Activated T-cell treated with anti-CD3 and anti-CD28 coated beads for 4 hours (primary cell): ENCODE data around the gene HOXC10.

Experiments
- DNase-seq: peaks from one replicate; pipeline ENCODE4 v3.0.0-alpha.2; 2020

Gene HOXC10

GRCh38 chr12:54030889-54031471 is 46.0 kb downstream of the HOXC10 start:
- no peak for DNase-seq

GRCh38 chr12:54031480-54031879 is 46.5 kb downstream of the HOXC10 start:
- DNase-seq, result no peak

GRCh38 chr12:54032086-54032619 is 47.2 kb downstream of the HOXC10 start:
- DNase-seq, result no peak

- peak; percentile 44 for DNase-seq
These were observed 47.7 kb downstream of the HOXC10 start, which contains the start of gene HOXC5 for GRCh38 chr12:54032627-54033100. HOXC5 (plus strand) TSS chr12:54033050; CDS start chr12:54033123, 73 bp downstream.

- DNase-seq, result no peak
These were observed 48.4 kb downstream of the HOXC10 start for GRCh38 chr12:54033106-54033979.

GRCh38 chr12:54033980-54034784 is 49.2 kb downstream of the HOXC10 start:
- DNase-seq, result no peak

- no peak for DNase-seq
These were observed 49.9 kb downstream of the HOXC10 start for GRCh38 chr12:54034785-54035310.

- DNase-seq, result no peak
These were observed 50.8 kb downstream of the HOXC10 start for GRCh38 chr12:54035568-54036264.

GRCh38 chr12:54036620-54037359 is 51.8 kb downstream of the HOXC10 start:
- no peak for DNase-seq

- no peak for DNase-seq
These were observed 52.7 kb downstream of the HOXC10 start for GRCh38 chr12:54037360-54038283.

- no peak for DNase-seq
These were observed 53.4 kb downstream of the HOXC10 start for GRCh38 chr12:54038284-54038870.

- DNase-seq, result no peak
These were observed 54.0 kb downstream of the HOXC10 start for GRCh38 chr12:54038871-54039414.

GRCh38 chr12:54039417-54040147 is 54.6 kb downstream of the HOXC10 start:
- DNase-seq, result no peak
